GM21526 (cell line): ENCODE data around the gene ZNF284.
A peak's percentile ranks its signal among the peaks of the same experiment; 100 is the strongest.

Experiments used
- ATAC-seq: cut with Tn5 transposase; IDR thresholded peaks from one replicate; pipeline ENCODE4 v1.9.1; 2021; ENCODE audit warnings: moderate library complexity; ENCODE audit not compliant: unreplicated experiment, low FRiP score

Gene ZNF284

GRCh38 chr19:44071824-44072542 is at the start of gene ZNF284:
Gene ZNF284 (plus strand): TSS chr19:44072159. CDS start chr19:44076390, 4,231 bp downstream.
- ATAC-seq, result peak; percentile 85

DNA sequence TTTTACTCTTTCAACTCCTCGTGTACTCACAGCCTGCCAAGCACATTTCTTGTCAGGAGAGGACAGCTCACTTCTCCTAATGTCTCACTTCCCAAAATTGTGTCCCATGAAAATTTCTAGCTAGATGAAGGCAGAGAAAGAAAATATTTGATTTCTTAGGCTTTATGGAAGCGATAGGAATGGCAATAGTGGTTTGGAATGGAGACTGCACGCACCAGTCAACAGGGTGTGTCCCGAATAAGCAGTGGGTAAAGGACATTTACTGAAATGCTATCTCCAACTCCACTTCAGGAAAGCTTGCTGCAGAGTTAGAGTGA is 47.1 kb upstream of the ZNF284 start:
- no peak for ATAC-seq

DNA sequence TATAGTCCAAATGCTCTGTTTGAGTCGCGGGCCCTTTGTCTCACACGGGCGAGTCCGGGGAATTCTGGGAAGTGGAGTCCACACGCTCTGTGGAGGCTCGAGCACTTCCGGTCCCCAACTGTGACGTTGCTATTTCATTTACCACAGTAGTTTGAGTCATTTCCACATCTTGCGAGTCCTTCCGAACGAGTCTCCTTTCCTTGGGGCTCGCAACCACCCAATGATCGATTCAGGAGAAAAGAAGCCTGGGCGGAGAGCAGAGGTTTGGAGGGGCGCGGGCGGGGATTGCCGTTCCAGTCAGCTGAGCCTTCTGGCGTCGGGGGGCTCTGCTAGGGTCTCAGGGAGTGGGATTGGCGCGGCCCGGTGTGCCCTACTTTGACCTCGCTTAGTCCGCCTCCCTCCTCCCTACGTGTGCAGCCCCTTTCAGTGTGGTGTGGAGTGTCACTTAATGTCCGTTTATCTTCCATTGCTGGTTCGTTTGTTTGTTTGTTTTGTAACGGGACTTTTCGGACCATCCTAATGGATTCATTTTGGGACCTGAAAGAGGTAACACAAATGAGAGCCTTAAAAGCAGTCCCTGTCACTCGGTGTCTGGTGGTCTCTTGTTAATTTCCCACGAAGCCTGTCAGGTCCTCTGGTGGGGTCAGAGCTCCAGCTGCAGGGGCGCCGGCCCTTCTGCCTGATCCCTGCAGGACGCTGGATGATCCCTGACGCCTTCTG is 46.6 kb upstream of the ZNF284 start, which contains the start of gene ZNF222:
TSS of gene ZNF222 (plus strand) at position 163 of the 720 bp plus-strand sequence. CDS start at position 221, 58 bp downstream.
- peak; percentile 96 for ATAC-seq

GRCh38 chr19:44026622-44027021 is 45.3 kb upstream of the ZNF284 start:
- no peak for ATAC-seq

GRCh38 chr19:44032001-44032610 is 39.9 kb upstream of the ZNF284 start:
- no peak for ATAC-seq

- ATAC-seq, result no peak
These were observed 29.8 kb upstream of the ZNF284 start for GRCh38 chr19:44042147-44042546.

- no peak for ATAC-seq
These were observed 21.0 kb upstream of the ZNF284 start for GRCh38 chr19:44050740-44051649.

- ATAC-seq, result no peak
These were observed 20.1 kb upstream of the ZNF284 start, which contains the start of gene ZNF223 for GRCh38 chr19:44051650-44052402. Gene ZNF223 (plus strand): TSS chr19:44052036. CDS start chr19:44055177, 3,141 bp downstream.

DNA sequence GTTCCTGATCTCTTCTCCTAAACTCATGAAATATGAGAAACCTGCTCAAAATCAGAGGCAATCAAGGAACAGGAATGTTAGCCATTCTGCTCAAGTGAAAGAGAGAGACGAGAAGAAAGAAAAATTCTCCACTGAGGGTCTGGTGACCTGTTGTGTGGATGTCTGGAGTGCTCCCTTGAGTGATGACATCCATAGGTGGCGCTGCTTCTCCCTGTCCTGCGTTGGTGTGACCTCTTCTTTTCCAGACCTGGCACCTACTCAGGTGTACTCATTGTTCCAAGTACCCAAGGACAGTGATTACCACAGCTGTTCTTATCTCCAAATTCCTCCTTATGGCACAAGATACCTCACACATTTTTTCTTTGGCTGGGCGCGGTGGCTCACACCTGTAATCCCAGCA is 16.1 kb upstream of the ZNF284 start:
- no peak for ATAC-seq

DNA sequence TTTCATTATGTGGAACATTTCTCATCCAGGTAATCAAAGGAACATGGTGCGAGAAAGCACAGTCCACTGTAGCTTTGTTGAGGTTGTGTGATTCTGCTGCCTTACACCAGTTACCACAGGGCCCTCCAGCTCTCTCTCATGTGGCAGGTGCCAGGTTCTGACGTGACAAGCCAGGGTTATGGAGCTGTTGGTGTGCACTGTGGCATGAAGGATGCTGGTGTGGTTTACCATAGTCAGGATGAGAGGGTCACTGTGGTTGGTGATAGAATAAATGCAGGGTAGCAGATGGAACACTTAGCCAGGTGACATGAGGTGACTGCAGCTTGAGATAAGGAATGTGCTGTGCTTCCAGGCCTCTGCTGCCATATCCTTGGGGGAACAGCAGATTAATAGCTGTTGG is 12.7 kb upstream of the ZNF284 start:
- ATAC-seq, result no peak

DNA sequence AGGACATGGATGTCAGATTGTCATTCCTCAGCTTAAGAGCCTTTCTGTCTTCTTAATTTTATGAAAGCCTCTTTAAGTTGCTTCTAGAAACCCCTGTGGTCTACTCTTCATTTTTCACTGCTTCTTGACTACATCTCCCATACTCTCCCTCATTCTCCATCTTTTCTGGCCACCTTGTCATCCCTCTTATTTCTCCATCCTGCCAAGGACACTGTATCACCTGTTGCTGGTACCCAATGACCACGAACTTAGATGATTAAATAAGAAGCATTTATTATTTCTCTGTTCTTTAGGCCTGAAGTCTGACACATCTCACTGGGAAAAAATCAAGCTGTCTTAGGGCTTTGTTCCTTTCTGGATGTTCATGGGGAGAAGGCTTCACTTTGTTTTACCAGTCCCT is 10.9 kb upstream of the ZNF284 start:
- ATAC-seq, result no peak

- no peak for ATAC-seq
These were observed 5.7 kb upstream of the ZNF284 start for GRCh38 chr19:44066305-44066704.

GRCh38 chr19:44069415-44069814 is 2.5 kb upstream of the ZNF284 start:
- ATAC-seq, result no peak

GRCh38 chr19:44072543-44073401 is 813 bp downstream of the ZNF284 start:
- no peak for ATAC-seq

GRCh38 chr19:44076325-44076724 is 4.4 kb downstream of the ZNF284 start:
- ATAC-seq, result no peak

- ATAC-seq, result no peak
These were observed 20.1 kb downstream of the ZNF284 start for GRCh38 chr19:44092108-44092507.

- ATAC-seq, result peak; percentile 75
These were observed 22.2 kb downstream of the ZNF284 start, which contains the start of gene ZNF224 for GRCh38 chr19:44093931-44094765. Gene ZNF224 (plus strand): TSS chr19:44094361. CDS start chr19:44097874, 3,513 bp downstream.

- ATAC-seq, result no peak
These were observed 35.8 kb downstream of the ZNF284 start for GRCh38 chr19:44107751-44108150.
